NCI-H2107 treated with DMSO at 0.1 percent for 48 hours (cell line): ENCODE measurements around the gene ELOVL4.

ENCODE experiments used
- DNase-seq: peaks from one replicate; lab custom pipeline; 2025; ENCODE audit not compliant: unreplicated experiment; lab: John Stamatoyannopoulos, UW

The ELOVL4 gene

DNA sequence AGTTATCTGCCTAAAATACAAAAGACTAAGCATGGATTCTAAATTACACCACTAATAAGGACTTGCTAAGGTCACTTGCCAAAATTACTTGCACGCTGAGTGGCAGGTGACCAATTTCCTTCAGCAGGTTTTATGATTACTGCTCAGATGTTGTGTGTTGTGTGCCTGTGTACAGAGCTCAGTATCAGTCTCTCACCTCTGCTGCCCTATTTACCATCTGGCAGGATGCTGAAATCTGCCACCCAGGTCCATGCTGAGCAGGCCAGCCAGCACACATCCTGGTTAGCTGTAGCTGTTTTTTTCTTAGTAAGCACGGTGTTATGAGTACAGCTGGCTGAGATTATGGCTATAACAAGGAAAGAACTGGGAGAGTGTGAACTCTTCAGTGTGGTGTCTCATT is 34.0 kb downstream of the ELOVL4 start:
- no peak for DNase-seq

DNA sequence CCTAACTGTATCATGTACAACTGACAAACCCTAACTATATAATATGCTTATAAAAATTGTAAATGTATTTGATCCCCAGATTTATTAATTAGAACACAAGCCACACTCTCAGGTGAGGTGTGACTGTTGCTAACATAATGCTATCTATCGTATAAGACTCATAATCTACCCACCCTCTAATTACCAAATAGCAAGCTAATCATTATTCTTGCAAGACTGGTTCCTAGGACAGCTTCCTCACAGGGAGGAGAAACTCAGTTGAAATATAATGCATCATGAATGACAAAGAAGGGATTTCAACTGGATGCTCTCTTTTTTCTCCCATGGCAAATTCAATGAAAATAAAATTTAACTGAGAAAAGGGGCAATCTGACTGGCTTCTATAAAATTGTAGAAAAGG is 35.4 kb downstream of the ELOVL4 start:
- DNase-seq = no peak

DNA sequence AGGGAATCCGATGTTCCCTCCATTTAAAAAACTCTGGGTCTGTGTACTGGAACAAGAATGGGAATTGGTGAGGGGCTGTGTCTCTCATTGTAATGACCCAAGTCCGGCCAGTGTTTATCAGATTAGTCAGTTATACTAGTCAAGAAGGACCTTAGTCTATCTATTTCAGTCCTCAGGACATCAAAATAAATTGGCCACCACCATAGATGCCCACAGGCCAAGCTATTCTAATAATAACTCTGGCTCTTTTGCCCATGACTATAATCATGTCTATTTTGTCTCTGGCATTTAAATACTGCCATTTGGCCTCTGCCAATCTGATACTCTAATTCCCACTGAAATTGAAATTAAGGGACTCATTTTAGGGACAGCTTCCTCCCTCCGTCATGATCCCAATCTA is 37.8 kb downstream of the ELOVL4 start:
- DNase-seq = no peak

DNA sequence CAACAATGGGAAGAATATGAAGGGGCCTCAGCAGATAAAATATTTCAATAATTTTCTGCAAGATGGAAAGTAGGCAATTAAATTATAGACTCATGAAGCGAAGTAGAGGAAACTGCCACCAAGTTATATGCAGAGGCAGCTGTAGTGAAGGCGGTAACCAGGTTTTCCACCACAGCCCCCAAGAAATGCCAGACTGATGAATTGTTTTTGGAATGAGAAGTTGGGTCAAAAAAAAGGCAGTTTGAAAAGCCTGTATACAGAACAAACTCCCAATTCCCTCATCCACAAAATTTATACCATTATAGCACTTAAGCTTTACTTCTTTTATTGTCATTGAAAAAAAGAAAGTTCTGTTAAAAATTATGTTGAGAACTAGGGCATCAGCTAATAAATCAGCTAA is 45.3 kb downstream of the ELOVL4 start:
- DNase-seq = no peak

DNA sequence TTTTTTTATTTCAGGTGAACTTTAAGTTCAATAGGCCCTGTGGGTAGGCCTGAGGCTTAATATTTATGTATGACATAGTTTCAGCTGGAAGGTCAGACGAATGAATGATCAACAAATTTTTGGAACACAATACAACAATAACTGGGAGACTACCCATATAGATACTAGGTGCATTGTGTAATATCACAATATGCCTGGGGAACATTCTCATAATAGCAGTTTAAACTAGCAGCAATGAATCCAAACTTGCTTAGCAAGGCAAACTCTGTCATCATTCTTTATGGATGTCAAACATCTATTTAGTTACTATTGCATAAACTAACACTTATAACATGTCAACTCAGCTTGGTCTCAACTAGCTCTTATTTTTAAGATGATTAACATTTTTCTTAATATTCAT is 49.3 kb downstream of the ELOVL4 start:
- DNase-seq = no peak

DNA sequence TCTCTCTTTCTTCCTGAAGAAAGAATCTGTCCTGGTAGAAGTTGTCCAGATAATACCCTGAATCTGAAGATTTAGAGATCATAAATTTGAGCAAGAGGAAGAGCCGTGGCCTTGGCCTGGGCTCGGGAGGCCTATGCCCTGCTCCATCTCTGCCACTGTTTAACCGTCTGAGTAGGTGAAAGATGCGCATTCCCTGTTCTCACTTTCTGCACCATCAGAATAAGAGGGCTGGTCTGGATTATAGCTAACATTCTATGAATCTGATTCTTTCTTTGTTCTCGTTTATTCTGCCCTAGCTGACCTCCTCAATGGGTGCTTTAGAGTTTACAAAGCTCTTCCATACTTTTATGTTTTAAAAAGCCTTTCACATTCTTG is 51.3 kb downstream of the ELOVL4 start:
- DNase-seq = no peak

DNA sequence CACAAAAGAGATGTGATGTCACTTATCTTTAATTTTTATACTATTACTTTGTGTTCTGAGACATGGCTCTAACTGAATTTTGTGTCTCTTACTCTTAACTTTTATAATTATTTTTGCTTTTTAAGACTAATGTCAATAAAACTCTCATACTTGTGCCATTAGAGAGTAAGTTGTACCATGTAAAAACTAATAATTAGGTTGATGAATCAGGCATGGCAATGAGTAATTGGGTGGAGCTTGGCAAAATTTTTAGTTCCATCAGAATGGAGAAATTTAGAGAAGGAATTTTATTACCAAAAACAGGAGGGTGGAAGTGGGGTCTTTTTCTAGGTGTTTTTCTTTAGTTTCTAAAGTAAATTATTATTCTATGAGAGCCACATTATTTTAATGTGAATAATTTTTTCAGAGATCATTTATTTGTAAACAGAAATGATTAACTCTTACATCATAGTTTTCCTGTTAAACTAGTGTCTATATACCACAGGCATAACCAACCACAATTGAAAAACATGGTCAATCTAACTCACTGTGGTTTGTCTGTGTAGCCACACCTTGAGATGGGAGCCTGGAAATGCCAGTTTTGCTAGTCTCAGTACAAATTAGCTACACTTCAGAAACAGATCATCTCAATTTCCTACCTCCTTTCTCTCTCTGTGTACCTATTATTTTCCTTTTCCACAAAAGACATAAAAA is 51.8 kb downstream of the ELOVL4 start:
- DNase-seq = no peak

DNA sequence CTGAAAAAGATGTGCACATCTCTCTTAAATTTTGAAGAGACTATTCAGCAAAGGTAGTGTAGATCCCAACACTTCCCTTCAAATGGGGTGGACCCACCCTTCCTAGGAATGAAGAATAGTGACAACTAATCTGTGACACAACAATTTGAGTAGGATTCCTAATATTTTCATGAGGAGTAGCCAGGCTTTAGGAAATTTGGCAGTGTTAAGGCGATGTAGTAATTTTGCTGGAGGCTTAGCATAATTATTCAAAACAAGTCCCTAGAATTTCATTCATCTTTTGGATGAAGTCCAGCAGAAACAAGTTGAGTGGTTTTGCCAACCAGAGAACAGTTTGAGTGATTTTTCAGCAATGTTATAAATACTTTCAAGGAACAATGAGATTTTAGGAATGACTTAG is 52.4 kb downstream of the ELOVL4 start:
- no peak for DNase-seq

DNA sequence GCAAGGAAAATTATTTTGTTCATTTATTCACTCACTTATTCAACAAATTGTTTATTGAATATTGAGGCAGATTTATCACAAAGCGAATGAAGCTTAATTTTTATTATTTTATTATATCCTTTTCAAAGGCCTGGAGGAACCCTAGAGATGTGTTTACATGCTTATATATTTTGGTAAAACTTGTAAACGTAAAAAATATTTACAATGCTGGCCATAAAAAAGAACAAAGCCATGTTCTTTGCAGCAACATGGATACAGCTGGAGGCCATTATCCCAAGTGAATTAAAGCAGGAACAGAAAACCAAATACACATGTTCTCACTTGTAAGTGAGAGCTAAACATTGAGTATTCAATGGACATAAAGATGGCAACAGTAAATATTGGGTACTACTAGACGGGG is 58.8 kb downstream of the ELOVL4 start:
- no peak for DNase-seq

DNA sequence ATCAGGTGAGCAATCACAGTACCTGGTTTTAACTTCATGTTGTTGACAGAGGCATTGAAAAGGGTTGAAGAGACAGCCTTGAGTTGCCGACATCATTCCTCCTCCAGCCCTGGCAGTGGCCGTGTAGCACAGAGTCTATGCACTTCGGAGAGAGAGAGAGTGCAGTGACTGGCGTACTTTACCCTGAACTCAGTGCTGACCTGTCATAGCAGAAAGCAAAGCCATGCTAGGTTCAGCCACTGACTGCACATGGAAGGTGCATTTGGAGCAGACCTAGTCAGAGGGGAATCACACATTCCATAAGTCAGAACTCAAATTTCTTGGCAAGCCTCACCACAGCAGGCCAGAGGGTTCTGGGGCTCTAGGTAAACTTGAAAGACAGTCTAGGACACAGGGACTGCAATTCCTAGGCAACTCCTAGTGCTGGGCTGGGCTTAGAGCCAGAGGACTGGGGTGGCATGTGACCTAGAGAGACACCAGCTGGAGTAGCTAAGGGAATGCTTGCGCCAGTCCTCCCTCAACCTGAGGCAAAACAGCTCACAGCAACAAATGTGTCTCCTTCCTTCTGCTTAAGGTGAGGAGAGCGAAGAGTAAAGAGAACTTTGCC is 69.1 kb downstream of the ELOVL4 start:
- DNase-seq = no peak

DNA sequence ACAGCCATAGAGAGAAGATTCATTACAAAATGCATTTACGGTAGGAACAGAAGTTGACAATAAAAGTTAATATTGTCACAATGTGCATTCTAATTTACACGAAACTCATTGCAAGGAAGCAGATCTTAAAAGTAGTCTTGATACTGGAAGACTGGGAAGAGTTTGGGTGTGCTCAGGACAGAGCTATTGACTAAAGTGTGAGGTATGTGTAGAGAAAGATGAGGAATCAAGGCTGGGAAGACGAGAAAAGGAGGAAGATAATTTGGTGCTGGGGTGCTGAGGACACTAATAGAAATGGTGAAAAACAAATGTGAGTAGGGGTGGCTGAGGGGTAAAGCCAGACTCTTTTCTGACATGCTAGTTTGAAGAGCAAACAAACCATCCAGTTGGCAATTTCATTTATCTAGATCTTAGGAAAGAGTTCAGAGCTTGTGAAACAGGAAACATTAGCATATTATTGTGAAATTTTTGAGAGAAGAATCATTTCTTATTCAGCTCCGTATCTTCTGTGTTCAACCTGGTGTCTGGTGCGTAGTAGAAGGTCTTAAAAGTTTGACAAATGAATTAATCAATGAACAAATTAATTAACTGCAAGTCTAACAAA is 72.7 kb downstream of the ELOVL4 start:
- DNase-seq = no peak

DNA sequence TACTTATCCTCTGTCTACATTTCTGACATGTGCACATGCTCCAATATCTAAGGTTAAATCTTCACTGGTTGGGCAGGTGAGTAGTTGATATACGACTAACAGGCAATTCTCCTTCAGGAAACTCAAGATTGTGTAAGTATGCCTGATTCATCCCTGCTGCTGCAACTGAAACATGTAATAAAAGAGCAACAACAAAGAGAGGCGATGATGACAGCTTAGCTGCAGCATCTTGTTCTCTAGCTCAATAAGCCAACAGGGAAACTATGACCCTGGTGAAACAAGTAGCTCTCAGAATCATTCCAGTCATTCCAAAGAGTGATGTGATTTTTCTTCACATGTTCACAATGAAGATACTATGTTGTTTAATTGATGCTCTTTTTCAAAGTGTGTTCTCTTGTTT is 74.4 kb downstream of the ELOVL4 start:
- DNase-seq = no peak

DNA sequence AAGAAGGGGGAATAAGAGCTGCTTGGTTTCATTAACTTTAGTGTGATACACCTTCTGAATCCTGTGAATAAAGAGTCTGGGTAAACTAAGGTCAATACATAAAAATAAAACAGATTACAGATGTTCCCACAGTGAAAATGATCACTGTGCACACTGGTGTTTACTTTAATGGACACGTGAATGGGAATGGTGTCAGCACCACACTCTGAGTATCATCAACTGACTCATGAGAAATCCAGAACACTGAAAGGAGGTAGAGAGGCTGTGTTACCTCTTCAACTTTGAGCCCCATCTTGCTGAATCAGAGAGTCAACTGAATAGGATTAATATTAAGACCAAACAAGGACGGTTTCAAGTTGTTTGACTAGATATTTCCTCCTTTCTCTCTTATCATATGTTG is 75.0 kb downstream of the ELOVL4 start:
- DNase-seq = no peak

DNA sequence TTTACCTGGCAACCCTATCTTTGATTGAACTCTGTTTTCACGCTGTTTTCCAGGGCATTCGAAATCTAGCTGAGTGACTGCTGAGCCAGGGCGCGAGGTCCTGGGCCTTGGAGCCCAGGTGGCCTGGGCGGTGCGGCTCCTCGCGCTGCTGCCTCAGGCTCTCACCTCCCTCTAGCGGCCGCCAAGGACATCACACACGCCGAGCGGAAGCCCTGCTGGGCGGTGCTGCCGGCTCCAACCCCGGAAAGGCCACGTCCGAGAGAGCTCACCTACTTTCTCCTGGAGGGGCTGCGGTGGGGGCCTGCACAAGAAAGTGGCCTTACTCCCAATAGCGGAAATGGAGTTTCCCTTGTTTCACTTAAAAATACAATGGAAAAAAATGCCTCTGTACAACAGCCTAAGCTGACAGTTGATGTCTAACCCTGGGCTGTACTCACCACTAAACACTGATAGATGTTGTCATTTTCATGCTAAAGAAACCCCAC is 77.7 kb downstream of the ELOVL4 start:
- DNase-seq = peak; percentile 63

DNA sequence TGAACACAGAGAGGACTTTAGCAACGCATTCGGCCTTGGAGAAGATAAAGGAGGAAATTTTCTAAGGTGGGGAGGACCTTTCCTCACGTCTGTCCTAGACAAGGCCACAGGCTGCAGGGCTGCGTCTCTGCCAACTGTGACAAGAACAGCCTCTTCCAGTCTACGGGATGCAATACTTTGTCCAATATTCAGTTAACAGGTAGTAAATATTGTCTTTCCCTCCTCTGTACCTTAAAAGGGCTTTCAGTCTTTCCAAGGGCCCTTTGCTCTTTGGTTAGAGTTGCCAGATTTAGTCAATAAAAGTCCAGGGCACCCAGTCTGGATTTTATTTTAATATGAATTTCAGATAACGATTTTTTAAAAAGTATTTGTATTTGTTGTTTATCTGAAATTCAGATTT is 78.2 kb downstream of the ELOVL4 start:
- DNase-seq = no peak

DNA sequence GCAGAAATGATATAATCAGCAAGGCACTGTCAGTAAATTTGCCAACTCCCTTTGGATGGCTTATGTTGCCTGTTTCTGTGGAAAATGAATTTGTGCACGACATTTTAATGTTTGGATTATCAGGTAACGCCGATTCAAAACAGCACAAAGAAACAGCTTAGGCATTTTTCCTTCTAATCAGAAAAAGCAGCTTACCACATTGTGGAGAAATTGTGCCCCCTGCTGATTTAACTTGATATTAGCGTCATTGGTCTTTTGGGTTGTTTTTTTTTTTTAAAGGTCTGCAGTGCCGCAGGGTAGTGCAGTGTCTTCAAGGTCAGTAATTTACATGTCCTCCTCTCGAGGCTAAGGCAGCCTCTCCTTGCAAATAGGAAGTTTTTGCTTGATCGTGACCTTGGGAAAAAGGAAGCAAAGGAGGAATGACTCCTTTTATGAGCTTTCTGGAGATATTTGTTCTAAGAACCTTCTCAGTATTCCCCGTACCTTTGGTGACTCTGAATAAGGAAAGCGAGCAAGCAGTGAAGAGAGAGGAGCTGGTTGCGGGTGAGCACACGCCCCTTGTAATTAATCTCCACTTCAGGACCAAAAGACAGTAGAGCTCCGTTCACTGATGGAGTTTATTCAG is 79.1 kb downstream of the ELOVL4 start:
- peak; percentile 90 for DNase-seq
